Vagina (tissue), 2 donors: Measurements from ENCODE around the gene RNF144A. TPM values are rescaled to one million over a fixed set of nuclear protein-coding genes. Genes with fewer than 3 reads are reported as not detected.

Experiments used
- DNase-seq, 2 donors: peaks; one replicate each; pipeline ENCODE4 v3.0.0-alpha.2; 2017; ENCODE audit errors: extremely low spot score in 2 of 2
- H3K27ac ChIP-seq: fragments of 200-600 bp; sonication (generic); one replicate; pipeline ENCODE4 v1.5.1; 2019
- H3K27me3 ChIP-seq: fragments of 200-600 bp; sonication (generic); one replicate; pipeline ENCODE4 v1.5.1; 2019
- H3K36me3 ChIP-seq, 2 donors: fragments of 200-600 bp; sonication (generic); one replicate each; pipeline ENCODE4 v1.5.1; 2017 to 2019
- H3K4me1 ChIP-seq: fragments of 200-600 bp; sonication (generic); one replicate; pipeline ENCODE4 v1.5.1; 2019
- H3K4me3 ChIP-seq, 2 donors: fragments of 200-600 bp; sonication (generic); 1 replicate in 1 of 2; 2 replicates in 1 of 2; pipeline ENCODE4 v1.5.1; 2016 to 2019
- H3K9me3 ChIP-seq: fragments of 200-600 bp; sonication (generic); one replicate; pipeline ENCODE4 v1.5.1; 2019
- POLR2A ChIP-seq, 2 donors: fragments of 450-650 bp; IDR thresholded peaks; one replicate each; pipeline ENCODE4 v1.6.1; 2017; ENCODE audit warnings: antibody characterized with exemption in 2 of 2, mild to moderate bottlenecking in 2 of 2, moderate library complexity in 2 of 2
- POLR2AphosphoS5 ChIP-seq, 2 donors: sonication (generic); formaldehyde crosslinking; IDR thresholded peaks; one replicate each; pipeline ENCODE4 v1.9.0; 2017; ENCODE audit warnings: antibody characterized with exemption in 2 of 2, mild to moderate bottlenecking in 2 of 2, low read depth in 1 of 2; ENCODE audit not compliant: insufficient read depth in 1 of 2
- intact Hi-C: fragments of 100-400 bp; cut with DNase I; formaldehyde crosslinking; loops from one replicate; pipeline ENCODE4 v1.15.1; 2023
- total RNA-seq: library from RNA; depleted of rRNA; stranded (reverse); fragments of >200 nt; gene quantifications from one replicate; pipeline ENCODE4 v1.2.3, GENCODE V29; 2016
- TF ChIP-seq, protein P1 (sequence below), 3 experiments: fragments of 450-650 bp in 2 of 3; fragments of 200-600 bp in 1 of 3; sonication (generic) in 1 of 3; IDR thresholded peaks; one replicate each; pipeline ENCODE4 v1.5.1; 2017 to 2019; ENCODE audit warnings: antibody characterized with exemption in 3 of 3, mild to moderate bottlenecking in 2 of 3, moderate library complexity in 2 of 3

Gene RNF144A
- total RNA-seq, 1 donor from 2014 or later = 17.2 TPM

DNA sequence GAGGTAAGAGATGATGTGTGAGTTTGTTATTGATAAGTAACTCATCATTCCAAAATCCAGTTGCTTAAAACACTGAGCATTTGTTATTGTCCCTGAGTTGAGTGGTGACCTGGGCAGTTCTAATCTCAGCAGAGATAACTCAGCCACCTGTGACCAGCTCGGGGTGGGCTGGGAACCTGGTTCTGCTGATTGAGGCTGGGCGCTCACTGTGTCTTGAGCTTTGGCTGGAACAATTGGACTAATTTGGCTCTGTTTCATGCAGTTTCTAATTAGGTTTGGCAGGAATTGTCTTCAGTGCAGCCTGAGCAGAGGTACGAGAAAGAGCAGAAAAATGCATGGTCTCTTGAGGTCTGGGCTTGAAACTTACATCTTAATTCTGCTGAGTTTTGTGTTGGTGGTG lies 144.7 kb downstream of the RNF144A start:
- Histone ChIP-seq H3K27me3 (no peaks in the 10 kb centered on the region), H3K27ac (peak overlapping the region; percentile 0), H3K9me3 (no peaks in the 10 kb centered on the region), H3K4me1 (peaks cover 28% of the 10 kb centered on the region), H3K36me3 (no peaks in the 10 kb centered on the region), H3K4me3 (no peak overlapping the region)
- TF ChIP-seq, protein P1, sequence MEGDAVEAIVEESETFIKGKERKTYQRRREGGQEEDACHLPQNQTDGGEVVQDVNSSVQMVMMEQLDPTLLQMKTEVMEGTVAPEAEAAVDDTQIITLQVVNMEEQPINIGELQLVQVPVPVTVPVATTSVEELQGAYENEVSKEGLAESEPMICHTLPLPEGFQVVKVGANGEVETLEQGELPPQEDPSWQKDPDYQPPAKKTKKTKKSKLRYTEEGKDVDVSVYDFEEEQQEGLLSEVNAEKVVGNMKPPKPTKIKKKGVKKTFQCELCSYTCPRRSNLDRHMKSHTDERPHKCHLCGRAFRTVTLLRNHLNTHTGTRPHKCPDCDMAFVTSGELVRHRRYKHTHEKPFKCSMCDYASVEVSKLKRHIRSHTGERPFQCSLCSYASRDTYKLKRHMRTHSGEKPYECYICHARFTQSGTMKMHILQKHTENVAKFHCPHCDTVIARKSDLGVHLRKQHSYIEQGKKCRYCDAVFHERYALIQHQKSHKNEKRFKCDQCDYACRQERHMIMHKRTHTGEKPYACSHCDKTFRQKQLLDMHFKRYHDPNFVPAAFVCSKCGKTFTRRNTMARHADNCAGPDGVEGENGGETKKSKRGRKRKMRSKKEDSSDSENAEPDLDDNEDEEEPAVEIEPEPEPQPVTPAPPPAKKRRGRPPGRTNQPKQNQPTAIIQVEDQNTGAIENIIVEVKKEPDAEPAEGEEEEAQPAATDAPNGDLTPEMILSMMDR (IDR thresholded peaks at IDR 0.05) = no peak
- TF ChIP-seq POLR2AphosphoS5 (IDR thresholded peaks at IDR 0.05; ENCODE audit: insufficient read depth in 1 of 2, low read depth in 1 of 2) (no peak), POLR2A (IDR thresholded peaks at IDR 0.05) (no peak)
- no peak for DNase-seq
- intact Hi-C loops = no loop called here

DNA sequence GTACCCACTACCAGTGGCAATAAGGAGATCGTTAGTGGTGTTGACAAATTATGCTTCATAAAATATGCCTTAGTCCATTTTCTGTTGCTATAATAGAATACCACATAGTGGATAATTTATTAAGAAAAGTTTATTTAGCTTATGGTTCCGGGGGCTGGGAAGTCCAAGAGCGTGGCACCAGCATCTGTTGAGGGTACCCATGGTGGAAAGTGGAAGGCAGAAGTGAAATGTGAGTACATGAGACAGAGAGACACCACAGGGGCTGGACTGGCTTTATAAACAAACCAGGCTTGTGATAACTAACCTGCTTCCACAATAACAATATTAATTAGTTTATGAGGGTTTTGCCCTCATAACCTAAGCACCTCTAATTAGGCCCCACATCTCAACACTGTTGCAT lies 146.6 kb downstream of the RNF144A start:
- DNase-seq = no peak
- peaks cover 28% of the 10 kb centered on the region for H3K4me1 ChIP-seq
- H3K27me3 ChIP-seq = no peaks in the 10 kb centered on the region
- TF ChIP-seq POLR2AphosphoS5 (IDR thresholded peaks at IDR 0.05; ENCODE audit: insufficient read depth in 1 of 2, low read depth in 1 of 2) = no peak
- TF ChIP-seq POLR2A (IDR thresholded peaks at IDR 0.05) = no peak
- TF ChIP-seq, protein P1 (IDR thresholded peaks at IDR 0.05) = no peak
- no peak overlapping the region for H3K27ac ChIP-seq
- no peaks in the 10 kb centered on the region for H3K9me3 ChIP-seq
- intact Hi-C loops = no loop called here
- H3K36me3 ChIP-seq = no peaks in the 10 kb centered on the region
- no peak overlapping the region for H3K4me3 ChIP-seq

DNA sequence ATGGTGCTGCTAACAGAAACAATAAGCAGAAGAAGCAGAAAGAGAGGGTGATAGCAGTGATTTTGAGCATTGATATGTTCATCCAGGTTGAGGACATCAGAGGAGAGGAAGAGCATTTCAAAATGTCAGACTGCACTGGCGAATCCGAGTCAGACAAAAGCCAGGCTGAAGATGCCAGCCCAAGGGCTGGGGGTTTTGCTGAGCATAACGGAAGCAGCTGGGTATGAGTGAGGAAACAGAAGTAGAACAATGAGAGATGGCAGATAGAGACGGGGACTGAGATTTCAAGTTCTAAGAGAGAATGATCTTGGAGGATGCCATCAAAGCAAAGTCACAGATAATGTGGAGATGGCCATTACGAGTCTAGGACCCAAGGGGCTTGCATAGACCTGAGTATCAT lies 151.2 kb downstream of the RNF144A start:
- TF ChIP-seq, protein P1 (IDR thresholded peaks at IDR 0.05) = no peak
- TF ChIP-seq POLR2AphosphoS5 (IDR thresholded peaks at IDR 0.05; ENCODE audit: insufficient read depth in 1 of 2, low read depth in 1 of 2) (no peak), POLR2A (IDR thresholded peaks at IDR 0.05) (no peak)
- intact Hi-C loops = no loop called here
- DNase-seq = no peak
- Histone ChIP-seq H3K27me3 (no peaks in the 10 kb centered on the region), H3K4me3 (no peak overlapping the region), H3K9me3 (no peaks in the 10 kb centered on the region), H3K36me3 (no peaks in the 10 kb centered on the region), H3K4me1 (no peaks in the 10 kb centered on the region), H3K27ac (no peak overlapping the region)

DNA sequence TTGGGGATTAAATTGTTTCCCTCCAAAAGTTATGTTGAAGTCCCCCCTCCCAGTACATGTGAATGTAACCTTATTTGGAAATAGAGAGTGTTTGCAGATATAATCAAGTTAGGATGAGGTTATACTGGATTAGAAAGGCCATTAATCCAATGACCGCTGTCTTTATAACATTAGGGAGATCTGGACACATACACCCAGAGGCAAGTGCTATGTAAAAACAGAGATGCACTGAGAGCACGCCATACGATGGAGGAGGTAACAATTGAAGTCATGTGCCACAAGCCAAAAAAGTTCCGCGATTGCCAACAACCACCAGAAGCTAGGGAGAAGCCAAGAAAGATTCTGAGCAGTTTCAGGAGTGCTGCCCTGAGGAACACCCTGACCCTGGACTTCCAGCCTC lies 153.3 kb downstream of the RNF144A start:
- intact Hi-C loops = no loop called here
- Histone ChIP-seq H3K27ac (no peak overlapping the region), H3K4me1 (no peaks in the 10 kb centered on the region), H3K4me3 (no peak overlapping the region), H3K9me3 (no peaks in the 10 kb centered on the region), H3K27me3 (no peaks in the 10 kb centered on the region), H3K36me3 (no peaks in the 10 kb centered on the region)
- DNase-seq = no peak
- TF ChIP-seq POLR2AphosphoS5 (IDR thresholded peaks at IDR 0.05; ENCODE audit: insufficient read depth in 1 of 2, low read depth in 1 of 2) (no peak), POLR2A (IDR thresholded peaks at IDR 0.05) (no peak)
- TF ChIP-seq, protein P1 (IDR thresholded peaks at IDR 0.05) = no peak

DNA sequence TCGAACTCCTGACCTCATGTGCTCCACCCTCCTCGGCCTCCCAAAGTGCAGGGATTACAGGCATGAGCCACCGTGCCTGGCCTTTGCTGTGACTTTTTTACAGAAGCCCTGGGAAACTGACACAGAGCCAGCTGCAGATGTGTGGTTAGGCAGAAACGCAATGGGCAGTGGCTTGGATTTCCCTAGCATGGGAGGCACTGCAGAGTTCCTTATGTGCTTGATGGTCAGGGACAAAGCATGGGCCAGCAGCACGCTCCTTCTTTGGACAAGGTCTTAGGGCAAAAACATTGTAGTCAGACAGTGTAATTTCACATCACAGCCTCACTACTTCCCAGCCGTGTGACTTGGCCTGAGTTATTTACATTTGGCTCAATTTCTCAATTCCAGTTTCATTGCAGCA lies 153.9 kb downstream of the RNF144A start:
- intact Hi-C loops = no loop called here
- no peak overlapping the region for H3K27ac ChIP-seq
- no peaks in the 10 kb centered on the region for H3K27me3 ChIP-seq
- H3K36me3 ChIP-seq = no peaks in the 10 kb centered on the region
- no peak for DNase-seq
- H3K4me3 ChIP-seq = no peak overlapping the region
- no peaks in the 10 kb centered on the region for H3K9me3 ChIP-seq
- TF ChIP-seq POLR2AphosphoS5 (IDR thresholded peaks at IDR 0.05; ENCODE audit: insufficient read depth in 1 of 2, low read depth in 1 of 2) = no peak
- no peak for TF ChIP-seq POLR2A (IDR thresholded peaks at IDR 0.05)
- H3K4me1 ChIP-seq = no peaks in the 10 kb centered on the region
